GM23338 (cell line): ENCODE results near the gene SHISA9. TPM values are rescaled to one million over a fixed set of nuclear protein-coding genes. Genes with fewer than 3 reads are reported as not detected.

ENCODE experiments used
- ATAC-seq: fragments of 200-7000 bp; cut with Tn5 transposase; 3 replicates; pipeline ENCODE4 v1.9.1; 2020
- DNase-seq: peaks from one replicate; pipeline ENCODE4 v3.0.0-alpha.2; 2015; ENCODE audit warnings: low spot score
- H2AFZ ChIP-seq: fragments of 200-600 bp; sonication (generic); 2 replicates; pipeline ENCODE4 v1.8.0; 2016; ENCODE audit warnings: antibody characterized with exemption, mild to moderate bottlenecking, moderate library complexity
- H3F3A ChIP-seq: fragments of 200-600 bp; sonication (generic); replicated peaks from 2 replicates; pipeline ENCODE4 v1.8.0; 2017; ENCODE audit warnings: antibody characterized with exemption, mixed run types, low read depth
- H3K27ac ChIP-seq: fragments of 200-600 bp; sonication (generic); 2 replicates; pipeline ENCODE4 v1.6.1; 2016; ENCODE audit warnings: low read depth
- H3K27me3 ChIP-seq: fragments of 200-600 bp; sonication (generic); 2 replicates; pipeline ENCODE4 v1.8.0; 2016; ENCODE audit warnings: mild to moderate bottlenecking, mixed run types, moderate library complexity; ENCODE audit not compliant: insufficient read depth
- H3K36me3 ChIP-seq: fragments of 200-600 bp; sonication (generic); 2 replicates; pipeline ENCODE4 v1.8.0; 2016; ENCODE audit warnings: mild to moderate bottlenecking; ENCODE audit not compliant: insufficient read depth
- H3K4me1 ChIP-seq: fragments of 200-600 bp; sonication (generic); 2 replicates; pipeline ENCODE4 v1.8.0; 2016; ENCODE audit warnings: mild to moderate bottlenecking, moderate library complexity; ENCODE audit not compliant: insufficient read depth
- H3K4me2 ChIP-seq: fragments of 200-600 bp; sonication (generic); 2 replicates; pipeline ENCODE4 v1.7.1; 2017; ENCODE audit warnings: mixed run types
- H3K4me3 ChIP-seq: fragments of 200-600 bp; sonication (generic); 2 replicates; pipeline ENCODE4 v1.6.1; 2016; ENCODE audit warnings: mixed run types
- H3K79me2 ChIP-seq: fragments of 200-600 bp; sonication (generic); replicated peaks from 2 replicates; pipeline ENCODE4 v1.8.0; 2017; ENCODE audit warnings: mild to moderate bottlenecking; ENCODE audit not compliant: insufficient read depth
- H3K9me2 ChIP-seq: fragments of 200-600 bp; sonication (generic); 2 replicates; pipeline ENCODE4 v1.8.0; 2017; ENCODE audit not compliant: insufficient read depth
- H4K20me1 ChIP-seq: fragments of 200-600 bp; sonication (generic); replicated peaks from 2 replicates; pipeline ENCODE4 v1.8.0; 2017; ENCODE audit warnings: mild to moderate bottlenecking; ENCODE audit not compliant: insufficient read depth
- H3K27ac Mint-ChIP-seq: 2 replicates; pipeline ENCODE4 v1.8.0; 2020; ENCODE audit warnings: inconsistent platforms, mild to moderate bottlenecking, moderate library complexity, mixed read lengths
- H3K27me3 Mint-ChIP-seq: 3 replicates; pipeline ENCODE4 v1.8.0; 2022; ENCODE audit warnings: low read depth, mild to moderate bottlenecking, moderate library complexity, mixed read lengths, inconsistent platforms; ENCODE audit not compliant: insufficient read depth, poor library complexity
- H3K36me3 Mint-ChIP-seq: 3 replicates; pipeline ENCODE4 v1.8.0; 2021; ENCODE audit warnings: low read depth, mild to moderate bottlenecking, inconsistent platforms, moderate library complexity, mixed read lengths
- H3K4me1 Mint-ChIP-seq: 3 replicates; pipeline ENCODE4 v1.8.0; 2020; ENCODE audit warnings: mild to moderate bottlenecking, inconsistent platforms, mixed read lengths
- H3K4me3 Mint-ChIP-seq: 3 replicates; pipeline ENCODE4 v1.8.0; 2021; ENCODE audit warnings: moderate library complexity, mild to moderate bottlenecking, inconsistent platforms, mixed read lengths
- H3K9me3 Mint-ChIP-seq: 3 replicates; pipeline ENCODE4 v1.8.0; 2020; ENCODE audit warnings: moderate library complexity, mild to moderate bottlenecking, inconsistent platforms, mixed read lengths
- CREB1 ChIP-seq: fragments of 250-450 bp; sonication (Bioruptor Pico); IDR thresholded peaks from 2 replicates; pipeline ENCODE4 v1.5.0; 2020; ENCODE audit warnings: low read depth, mild to moderate bottlenecking, moderate library complexity
- EZH2phosphoT487 ChIP-seq: fragments of 200-600 bp; sonication (generic); IDR thresholded peaks from one replicate; pipeline ENCODE4 v1.8.1; 2018; ENCODE audit warnings: antibody characterized with exemption; ENCODE audit not compliant: unreplicated experiment
- POLR2AphosphoS5 ChIP-seq: IDR thresholded peaks from 2 replicates; pipeline ENCODE4 v1.6.1; 2016; ENCODE audit warnings: antibody characterized with exemption, low read depth
- STAT1 ChIP-seq: IDR thresholded peaks from one replicate; pipeline ENCODE4 v1.6.1; 2016; ENCODE audit warnings: antibody characterized with exemption; ENCODE audit not compliant: unreplicated experiment
- ZNF331 ChIP-seq: fragments of 250-450 bp; sonication (Bioruptor Pico); IDR thresholded peaks from 2 replicates; pipeline ENCODE4 v1.5.0; 2020; ENCODE audit warnings: low read depth, mild to moderate bottlenecking, moderate library complexity
- polyA plus RNA-seq: library from polyadenylated mRNA; unstranded; fragments of >200 nt; fragmentation: Nextera tagmentation; extraction: Ambion mirVana; gene quantifications from 2 replicates; pipeline ENCODE4 v1.2.1, GENCODE V29; 2016
- total RNA-seq: library from RNA; depleted of rRNA; stranded (reverse); fragments of >200 nt; shearing (Covaris generic); gene quantifications from 2 replicates; pipeline ENCODE4 v1.2.3, GENCODE V29; 2014
- TF ChIP-seq, protein P1 (sequence below): fragments of 250-450 bp; sonication (Bioruptor Pico); IDR thresholded peaks from 2 replicates; pipeline ENCODE4 v1.5.0; 2020; ENCODE audit warnings: mild to moderate bottlenecking, moderate library complexity
- TF ChIP-seq, protein P2 (sequence below), 2 experiments: fragments of 200-600 bp in 1 of 2; sonication (generic) in 1 of 2; conservative IDR thresholded peaks; 2 replicates each; pipeline versions ENCODE4 v1.5.1 to v1.6.1; 2016 to 2017; ENCODE audit warnings: antibody characterized with exemption in 2 of 2, low read depth in 2 of 2, mild to moderate bottlenecking in 2 of 2, moderate library complexity in 1 of 2
- TF ChIP-seq, protein P3 (sequence below): IDR thresholded peaks from one replicate; pipeline ENCODE4 v1.6.1; 2018; ENCODE audit warnings: antibody characterized with exemption; ENCODE audit not compliant: unreplicated experiment

SHISA9 gene
- total and polyA plus RNA-seq, 2 experiments from 2014 or later = 10.4 to 45.6 TPM

DNA sequence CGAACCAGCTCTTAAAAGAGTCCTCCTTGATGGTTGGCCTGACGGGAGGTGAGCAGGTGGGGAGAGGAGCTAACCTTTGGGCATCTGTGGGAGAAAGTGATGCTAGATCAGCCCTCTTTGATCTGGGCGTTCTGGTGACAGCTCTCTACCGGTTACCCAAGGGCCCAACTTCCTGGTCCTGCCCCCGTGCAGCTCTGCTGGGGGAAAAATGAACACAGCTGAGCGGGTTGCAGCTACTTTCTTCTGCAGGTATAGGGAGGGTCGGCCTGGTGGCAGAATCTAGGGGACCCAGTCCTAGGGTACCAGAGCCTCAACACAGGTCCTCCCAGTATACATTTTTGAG, 2.9 kb downstream of the SHISA9 start:
- peaks cover 25% of the 10 kb centered on the region for H3K27me3 Mint-ChIP-seq
- peaks cover 8% of the 10 kb centered on the region; the same call in 1 of the 2 replicates for H3K36me3 ChIP-seq
- peaks cover 80% of the 10 kb centered on the region for H3K79me2 ChIP-seq
- no peaks in the 10 kb centered on the region; the same call in 1 of the 2 replicates for H3F3A ChIP-seq
- peaks cover 25% of the 10 kb centered on the region for H3K36me3 Mint-ChIP-seq
- H3K27me3 ChIP-seq = peaks cover 13% of the 10 kb centered on the region
- H3K27ac Mint-ChIP-seq = no peak overlapping the region
- peaks cover 41% of the 10 kb centered on the region for H3K4me1 Mint-ChIP-seq
- H3K27ac ChIP-seq = no peak overlapping the region
- peaks cover 36% of the 10 kb centered on the region for H4K20me1 ChIP-seq
- no peaks in the 10 kb centered on the region for H3K9me3 Mint-ChIP-seq
- no peaks in the 10 kb centered on the region for H3K9me2 ChIP-seq
- DNase-seq = peak; percentile 30
- H3K4me1 ChIP-seq = peaks cover 40% of the 10 kb centered on the region
- H3K4me2 ChIP-seq = peak overlapping the region; percentile 97
- H3K4me3 Mint-ChIP-seq = peak overlapping the region; percentile 96
- peak overlapping the region; percentile 99 for H3K4me3 ChIP-seq
- ATAC-seq = no peak
- TF ChIP-seq CREB1 (CRISPR knock-in tag) (no peak), STAT1 (no peak), ZNF331 (no peak), POLR2AphosphoS5 (no peak), EZH2phosphoT487 (no peak)
- TF ChIP-seq, protein P1, sequence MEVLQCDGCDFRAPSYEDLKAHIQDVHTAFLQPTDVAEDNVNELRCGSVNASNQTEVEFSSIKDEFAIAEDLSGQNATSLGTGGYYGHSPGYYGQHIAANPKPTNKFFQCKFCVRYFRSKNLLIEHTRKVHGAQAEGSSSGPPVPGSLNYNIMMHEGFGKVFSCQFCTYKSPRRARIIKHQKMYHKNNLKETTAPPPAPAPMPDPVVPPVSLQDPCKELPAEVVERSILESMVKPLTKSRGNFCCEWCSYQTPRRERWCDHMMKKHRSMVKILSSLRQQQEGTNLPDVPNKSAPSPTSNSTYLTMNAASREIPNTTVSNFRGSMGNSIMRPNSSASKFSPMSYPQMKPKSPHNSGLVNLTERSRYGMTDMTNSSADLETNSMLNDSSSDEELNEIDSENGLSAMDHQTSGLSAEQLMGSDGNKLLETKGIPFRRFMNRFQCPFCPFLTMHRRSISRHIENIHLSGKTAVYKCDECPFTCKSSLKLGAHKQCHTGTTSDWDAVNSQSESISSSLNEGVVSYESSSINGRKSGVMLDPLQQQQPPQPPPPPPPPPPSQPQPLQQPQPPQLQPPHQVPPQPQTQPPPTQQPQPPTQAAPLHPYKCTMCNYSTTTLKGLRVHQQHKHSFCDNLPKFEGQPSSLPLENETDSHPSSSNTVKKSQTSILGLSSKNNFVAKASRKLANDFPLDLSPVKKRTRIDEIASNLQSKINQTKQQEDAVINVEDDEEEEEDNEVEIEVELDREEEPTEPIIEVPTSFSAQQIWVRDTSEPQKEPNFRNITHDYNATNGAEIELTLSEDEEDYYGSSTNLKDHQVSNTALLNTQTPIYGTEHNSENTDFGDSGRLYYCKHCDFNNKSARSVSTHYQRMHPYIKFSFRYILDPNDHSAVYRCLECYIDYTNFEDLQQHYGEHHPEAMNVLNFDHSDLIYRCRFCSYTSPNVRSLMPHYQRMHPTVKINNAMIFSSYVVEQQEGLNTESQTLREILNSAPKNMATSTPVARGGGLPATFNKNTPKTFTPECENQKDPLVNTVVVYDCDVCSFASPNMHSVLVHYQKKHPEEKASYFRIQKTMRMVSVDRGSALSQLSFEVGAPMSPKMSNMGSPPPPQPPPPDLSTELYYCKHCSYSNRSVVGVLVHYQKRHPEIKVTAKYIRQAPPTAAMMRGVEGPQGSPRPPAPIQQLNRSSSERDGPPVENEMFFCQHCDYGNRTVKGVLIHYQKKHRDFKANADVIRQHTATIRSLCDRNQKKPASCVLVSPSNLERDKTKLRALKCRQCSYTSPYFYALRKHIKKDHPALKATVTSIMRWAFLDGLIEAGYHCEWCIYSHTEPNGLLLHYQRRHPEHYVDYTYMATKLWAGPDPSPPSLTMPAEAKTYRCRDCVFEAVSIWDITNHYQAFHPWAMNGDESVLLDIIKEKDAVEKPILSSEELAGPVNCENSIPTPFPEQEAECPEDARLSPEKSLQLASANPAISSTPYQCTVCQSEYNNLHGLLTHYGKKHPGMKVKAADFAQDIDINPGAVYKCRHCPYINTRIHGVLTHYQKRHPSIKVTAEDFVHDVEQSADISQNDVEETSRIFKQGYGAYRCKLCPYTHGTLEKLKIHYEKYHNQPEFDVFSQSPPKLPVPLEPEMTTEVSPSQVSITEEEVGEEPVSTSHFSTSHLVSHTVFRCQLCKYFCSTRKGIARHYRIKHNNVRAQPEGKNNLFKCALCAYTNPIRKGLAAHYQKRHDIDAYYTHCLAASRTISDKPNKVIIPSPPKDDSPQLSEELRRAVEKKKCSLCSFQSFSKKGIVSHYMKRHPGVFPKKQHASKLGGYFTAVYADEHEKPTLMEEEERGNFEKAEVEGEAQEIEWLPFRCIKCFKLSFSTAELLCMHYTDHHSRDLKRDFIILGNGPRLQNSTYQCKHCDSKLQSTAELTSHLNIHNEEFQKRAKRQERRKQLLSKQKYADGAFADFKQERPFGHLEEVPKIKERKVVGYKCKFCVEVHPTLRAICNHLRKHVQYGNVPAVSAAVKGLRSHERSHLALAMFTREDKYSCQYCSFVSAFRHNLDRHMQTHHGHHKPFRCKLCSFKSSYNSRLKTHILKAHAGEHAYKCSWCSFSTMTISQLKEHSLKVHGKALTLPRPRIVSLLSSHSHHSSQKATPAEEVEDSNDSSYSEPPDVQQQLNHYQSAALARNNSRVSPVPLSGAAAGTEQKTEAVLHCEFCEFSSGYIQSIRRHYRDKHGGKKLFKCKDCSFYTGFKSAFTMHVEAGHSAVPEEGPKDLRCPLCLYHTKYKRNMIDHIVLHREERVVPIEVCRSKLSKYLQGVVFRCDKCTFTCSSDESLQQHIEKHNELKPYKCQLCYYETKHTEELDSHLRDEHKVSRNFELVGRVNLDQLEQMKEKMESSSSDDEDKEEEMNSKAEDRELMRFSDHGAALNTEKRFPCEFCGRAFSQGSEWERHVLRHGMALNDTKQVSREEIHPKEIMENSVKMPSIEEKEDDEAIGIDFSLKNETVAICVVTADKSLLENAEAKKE (CRISPR knock-in tag) = no peak
- TF ChIP-seq, protein P2, sequence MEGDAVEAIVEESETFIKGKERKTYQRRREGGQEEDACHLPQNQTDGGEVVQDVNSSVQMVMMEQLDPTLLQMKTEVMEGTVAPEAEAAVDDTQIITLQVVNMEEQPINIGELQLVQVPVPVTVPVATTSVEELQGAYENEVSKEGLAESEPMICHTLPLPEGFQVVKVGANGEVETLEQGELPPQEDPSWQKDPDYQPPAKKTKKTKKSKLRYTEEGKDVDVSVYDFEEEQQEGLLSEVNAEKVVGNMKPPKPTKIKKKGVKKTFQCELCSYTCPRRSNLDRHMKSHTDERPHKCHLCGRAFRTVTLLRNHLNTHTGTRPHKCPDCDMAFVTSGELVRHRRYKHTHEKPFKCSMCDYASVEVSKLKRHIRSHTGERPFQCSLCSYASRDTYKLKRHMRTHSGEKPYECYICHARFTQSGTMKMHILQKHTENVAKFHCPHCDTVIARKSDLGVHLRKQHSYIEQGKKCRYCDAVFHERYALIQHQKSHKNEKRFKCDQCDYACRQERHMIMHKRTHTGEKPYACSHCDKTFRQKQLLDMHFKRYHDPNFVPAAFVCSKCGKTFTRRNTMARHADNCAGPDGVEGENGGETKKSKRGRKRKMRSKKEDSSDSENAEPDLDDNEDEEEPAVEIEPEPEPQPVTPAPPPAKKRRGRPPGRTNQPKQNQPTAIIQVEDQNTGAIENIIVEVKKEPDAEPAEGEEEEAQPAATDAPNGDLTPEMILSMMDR (conservative IDR thresholded peaks at IDR 0.05; ENCODE audit: low read depth in 2 of 2) = no peak
- TF ChIP-seq, protein P3, sequence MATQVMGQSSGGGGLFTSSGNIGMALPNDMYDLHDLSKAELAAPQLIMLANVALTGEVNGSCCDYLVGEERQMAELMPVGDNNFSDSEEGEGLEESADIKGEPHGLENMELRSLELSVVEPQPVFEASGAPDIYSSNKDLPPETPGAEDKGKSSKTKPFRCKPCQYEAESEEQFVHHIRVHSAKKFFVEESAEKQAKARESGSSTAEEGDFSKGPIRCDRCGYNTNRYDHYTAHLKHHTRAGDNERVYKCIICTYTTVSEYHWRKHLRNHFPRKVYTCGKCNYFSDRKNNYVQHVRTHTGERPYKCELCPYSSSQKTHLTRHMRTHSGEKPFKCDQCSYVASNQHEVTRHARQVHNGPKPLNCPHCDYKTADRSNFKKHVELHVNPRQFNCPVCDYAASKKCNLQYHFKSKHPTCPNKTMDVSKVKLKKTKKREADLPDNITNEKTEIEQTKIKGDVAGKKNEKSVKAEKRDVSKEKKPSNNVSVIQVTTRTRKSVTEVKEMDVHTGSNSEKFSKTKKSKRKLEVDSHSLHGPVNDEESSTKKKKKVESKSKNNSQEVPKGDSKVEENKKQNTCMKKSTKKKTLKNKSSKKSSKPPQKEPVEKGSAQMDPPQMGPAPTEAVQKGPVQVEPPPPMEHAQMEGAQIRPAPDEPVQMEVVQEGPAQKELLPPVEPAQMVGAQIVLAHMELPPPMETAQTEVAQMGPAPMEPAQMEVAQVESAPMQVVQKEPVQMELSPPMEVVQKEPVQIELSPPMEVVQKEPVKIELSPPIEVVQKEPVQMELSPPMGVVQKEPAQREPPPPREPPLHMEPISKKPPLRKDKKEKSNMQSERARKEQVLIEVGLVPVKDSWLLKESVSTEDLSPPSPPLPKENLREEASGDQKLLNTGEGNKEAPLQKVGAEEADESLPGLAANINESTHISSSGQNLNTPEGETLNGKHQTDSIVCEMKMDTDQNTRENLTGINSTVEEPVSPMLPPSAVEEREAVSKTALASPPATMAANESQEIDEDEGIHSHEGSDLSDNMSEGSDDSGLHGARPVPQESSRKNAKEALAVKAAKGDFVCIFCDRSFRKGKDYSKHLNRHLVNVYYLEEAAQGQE = no peak
- H2AFZ ChIP-seq = no peak overlapping the region
